HG03060 (cell line): Measurements from ENCODE around the gene GAL3ST1.

Experiments
- ATAC-seq: cut with Tn5 transposase; IDR thresholded peaks from one replicate; pipeline ENCODE4 v1.9.1; 2021; ENCODE audit warnings: low read depth, moderate number of reproducible peaks; ENCODE audit not compliant: unreplicated experiment

Gene GAL3ST1

GRCh38 chr22:30538280-30538679, 36.2 kb downstream of the GAL3ST1 start:
- ATAC-seq, result no peak

- ATAC-seq, result no peak
Observed at GRCh38 chr22:30537083-30537731, 37.3 kb downstream of the GAL3ST1 start.

GRCh38 chr22:30535182-30535581, 39.3 kb downstream of the GAL3ST1 start:
- peak; percentile 55 for ATAC-seq

GRCh38 chr22:30531651-30532608, 42.5 kb downstream of the GAL3ST1 start:
- no peak for ATAC-seq

GRCh38 chr22:30526656-30527055, 47.8 kb downstream of the GAL3ST1 start:
- ATAC-seq, result no peak

- ATAC-seq, result no peak
Observed at GRCh38 chr22:30523646-30524489, 50.6 kb downstream of the GAL3ST1 start.

GRCh38 chr22:30521368-30522156, 52.9 kb downstream of the GAL3ST1 start:
- ATAC-seq, result no peak

GRCh38 chr22:30519842-30520425, 54.5 kb downstream of the GAL3ST1 start:
- no peak for ATAC-seq

GRCh38 chr22:30516731-30517130, 57.7 kb downstream of the GAL3ST1 start:
- ATAC-seq, result no peak

- no peak for ATAC-seq
Observed at GRCh38 chr22:30516273-30516672, 58.2 kb downstream of the GAL3ST1 start.

GRCh38 chr22:30514252-30514651, 60.2 kb downstream of the GAL3ST1 start:
- ATAC-seq, result no peak

- ATAC-seq, result no peak
Observed at GRCh38 chr22:30513462-30513861, 61.0 kb downstream of the GAL3ST1 start.

- ATAC-seq, result no peak
Observed at GRCh38 chr22:30511911-30512310, 62.6 kb downstream of the GAL3ST1 start.

GRCh38 chr22:30511109-30511508, 63.4 kb downstream of the GAL3ST1 start:
- no peak for ATAC-seq

GRCh38 chr22:30508216-30508615, 66.2 kb downstream of the GAL3ST1 start:
- no peak for ATAC-seq

GRCh38 chr22:30507670-30508069, 66.8 kb downstream of the GAL3ST1 start:
- ATAC-seq, result no peak

GRCh38 chr22:30506507-30506968, 67.9 kb downstream of the GAL3ST1 start:
- no peak for ATAC-seq
